Hepatocyte (in vitro differentiated cells): ENCODE data around the gene ATG16L2.

ENCODE experiments used
- CTCF ChIP-seq: fragments of 200-600 bp; sonication (generic); IDR thresholded peaks from 2 replicates; pipeline ENCODE4 v1.5.1; 2016; ENCODE audit warnings: antibody characterized with exemption, mild to moderate bottlenecking; ENCODE audit not compliant: poor library complexity
- EZH2 ChIP-seq: fragments of 200-600 bp; sonication (generic); IDR thresholded peaks from 2 replicates; pipeline ENCODE4 v1.6.1; 2016; ENCODE audit warnings: antibody characterized with exemption, mild to moderate bottlenecking, borderline replicate concordance
- EZH2phosphoT487 ChIP-seq: fragments of 200-600 bp; sonication (generic); IDR thresholded peaks from one replicate; pipeline ENCODE4 v1.6.1; 2018; ENCODE audit warnings: antibody characterized with exemption, mild to moderate bottlenecking, low read depth, moderate library complexity; ENCODE audit not compliant: unreplicated experiment, severe bottlenecking

GRCh38 chr11:72769680-72770079 lies 44.5 kb upstream of the ATG16L2 start:
- no peak for TF ChIP-seq CTCF
- no peak for TF ChIP-seq EZH2phosphoT487
- TF ChIP-seq EZH2 = no peak
